Rectal smooth muscle tissue (tissue), 1 donor: ENCODE data around the gene OR5P2.
"Not testable (repeated sequence)": the region's sequence is repeated elsewhere in the genome, so short reads cannot be mapped to it uniquely, and the experiment has no call there.

Source experiments
- H3K27ac ChIP-seq: one replicate; pipeline ENCODE4 v1.7.0; 2013; ENCODE audit warnings: low read depth, low read length, inconsistent platforms
- H3K27me3 ChIP-seq: one replicate; pipeline ENCODE4 v1.7.0; 2013; ENCODE audit warnings: low read length; ENCODE audit not compliant: control insufficient read depth, insufficient read depth
- H3K36me3 ChIP-seq: one replicate; pipeline ENCODE4 v1.7.0; 2013; ENCODE audit warnings: low read length; ENCODE audit not compliant: control insufficient read depth, insufficient read depth
- H3K4me1 ChIP-seq: one replicate; pipeline ENCODE4 v1.7.0; 2013; ENCODE audit warnings: low read length; ENCODE audit not compliant: control insufficient read depth, insufficient read depth
- H3K4me3 ChIP-seq: one replicate; pipeline ENCODE4 v1.7.0; 2013; ENCODE audit warnings: low read length
- H3K9ac ChIP-seq: one replicate; pipeline ENCODE4 v1.7.0; 2013; ENCODE audit warnings: low read length

OR5P2 gene, protein sequence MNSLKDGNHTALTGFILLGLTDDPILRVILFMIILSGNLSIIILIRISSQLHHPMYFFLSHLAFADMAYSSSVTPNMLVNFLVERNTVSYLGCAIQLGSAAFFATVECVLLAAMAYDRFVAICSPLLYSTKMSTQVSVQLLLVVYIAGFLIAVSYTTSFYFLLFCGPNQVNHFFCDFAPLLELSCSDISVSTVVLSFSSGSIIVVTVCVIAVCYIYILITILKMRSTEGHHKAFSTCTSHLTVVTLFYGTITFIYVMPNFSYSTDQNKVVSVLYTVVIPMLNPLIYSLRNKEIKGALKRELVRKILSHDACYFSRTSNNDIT

DNA sequence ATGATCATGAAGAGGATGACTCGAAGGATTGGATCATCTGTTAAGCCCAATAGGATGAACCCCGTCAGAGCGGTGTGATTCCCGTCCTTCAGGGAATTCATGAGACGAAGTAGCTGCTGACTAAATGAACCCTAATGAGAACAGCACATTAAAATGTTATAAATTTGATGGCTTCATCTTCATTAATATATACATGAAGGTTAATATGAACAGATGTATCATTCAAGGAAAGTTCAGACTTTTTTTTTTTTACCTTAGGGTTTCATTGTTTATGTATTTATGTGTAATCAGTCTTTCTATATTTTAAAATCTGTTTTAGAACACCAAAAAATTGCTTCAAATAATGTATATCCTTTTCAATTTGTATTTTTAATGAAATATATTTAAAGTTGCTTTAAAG lies at the start of gene OR5P2:
TSS of gene OR5P2 (minus strand) at position 101 of the 400 bp plus-strand sequence. CDS start at position 101, 0 bp downstream.
- Histone ChIP-seq H3K4me3 (no peak within 1 kb of the TSS), H3K4me1 (no peaks in the 10 kb centered on the region), H3K36me3 (no peaks in the 10 kb centered on the region), H3K27me3 (no peaks in the 10 kb centered on the region), H3K27ac (no peak within 1 kb of the TSS), H3K9ac (no peak within 1 kb of the TSS)

DNA sequence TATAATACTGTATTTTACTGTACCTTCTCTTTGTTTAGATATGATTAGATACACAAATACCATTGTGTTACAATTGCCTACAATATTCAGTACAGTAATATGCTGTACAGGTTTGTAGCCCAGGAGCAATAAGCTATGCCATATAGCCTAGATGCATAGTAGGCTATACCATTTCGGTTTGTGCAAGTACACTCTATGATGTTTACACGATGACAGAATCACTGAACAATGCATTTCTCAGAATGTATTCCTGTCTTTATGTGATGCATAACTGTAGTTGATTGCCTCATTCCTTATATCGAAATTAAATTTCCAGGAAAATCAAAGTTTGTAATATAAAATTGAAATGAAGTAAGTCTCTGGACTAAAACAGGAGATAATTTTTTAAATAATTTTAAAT lies 49.3 kb upstream of the OR5P2 start:
- H3K27ac ChIP-seq, result no peak overlapping the region
- no peak overlapping the region for H3K9ac ChIP-seq
- no peaks in the 10 kb centered on the region for H3K4me1 ChIP-seq
- H3K4me3 ChIP-seq, result no peak overlapping the region
- H3K27me3 ChIP-seq, result no peaks in the 10 kb centered on the region
- H3K36me3 ChIP-seq, result no peaks in the 10 kb centered on the region

DNA sequence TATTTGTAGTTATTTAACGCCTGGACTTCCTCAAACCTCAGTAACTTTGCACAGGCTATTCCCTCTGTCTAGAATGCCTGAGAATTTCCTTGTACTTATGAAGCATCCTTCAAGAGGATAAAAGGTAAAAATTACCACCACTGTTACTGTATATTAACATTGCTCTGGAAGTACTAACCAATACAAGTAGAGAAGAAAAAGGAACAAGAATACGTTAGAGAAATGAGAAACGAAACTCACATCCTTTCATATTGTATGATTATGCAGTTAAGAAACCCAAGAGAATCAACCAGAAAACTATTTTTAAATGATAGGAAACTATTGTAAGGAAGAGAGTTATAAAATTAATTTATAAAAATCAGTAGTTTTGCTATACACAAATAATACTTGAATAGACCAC lies 48.2 kb upstream of the OR5P2 start:
- Histone ChIP-seq H3K4me3 (no peak overlapping the region), H3K36me3 (no peaks in the 10 kb centered on the region), H3K27me3 (no peaks in the 10 kb centered on the region), H3K9ac (no peak overlapping the region), H3K4me1 (no peaks in the 10 kb centered on the region), H3K27ac (no peak overlapping the region)

DNA sequence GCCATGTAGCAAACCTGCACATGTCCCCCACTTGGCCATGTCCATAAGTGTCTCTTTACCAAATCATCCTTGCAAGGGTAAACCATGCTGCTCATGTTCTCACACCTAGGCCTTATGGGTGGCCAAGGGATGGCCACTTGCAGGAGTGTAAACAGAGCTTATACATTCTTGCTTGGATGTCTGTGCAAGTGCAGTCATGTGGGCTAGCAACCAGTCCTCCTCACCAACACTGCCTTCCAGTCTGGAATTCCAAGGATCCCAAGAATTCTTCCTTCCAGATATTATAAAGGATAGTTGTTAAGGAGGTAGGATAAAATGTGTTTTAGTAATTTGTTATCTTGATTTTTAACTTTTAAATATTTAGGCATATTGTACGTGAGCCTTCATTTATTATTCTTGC lies 47.8 kb upstream of the OR5P2 start:
- no peaks in the 10 kb centered on the region for H3K27me3 ChIP-seq
- no peaks in the 10 kb centered on the region for H3K4me1 ChIP-seq
- H3K36me3 ChIP-seq, result no peaks in the 10 kb centered on the region
- no peak overlapping the region for H3K9ac ChIP-seq
- no peak overlapping the region for H3K27ac ChIP-seq
- no peak overlapping the region for H3K4me3 ChIP-seq

DNA sequence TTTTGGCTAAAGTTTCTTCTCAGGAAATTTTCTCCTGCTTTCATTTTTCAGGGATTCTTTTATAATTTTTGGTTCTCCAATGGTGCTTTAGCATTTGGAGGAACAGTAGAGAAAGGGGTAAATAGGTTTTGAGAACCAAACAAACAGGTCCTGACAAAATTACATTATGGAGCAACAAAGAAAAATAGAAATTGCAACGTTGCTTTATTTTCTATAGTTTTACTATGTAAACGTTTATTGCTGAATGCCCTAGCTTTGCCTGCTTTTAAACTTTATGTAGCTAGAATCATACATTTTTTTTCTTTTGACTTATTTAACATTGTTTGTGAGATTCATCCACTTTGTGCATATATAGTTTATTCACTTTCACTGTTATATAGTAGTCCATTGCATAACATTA lies 43.8 kb upstream of the OR5P2 start:
- no peak overlapping the region for H3K4me3 ChIP-seq
- H3K36me3 ChIP-seq, result no peaks in the 10 kb centered on the region
- no peaks in the 10 kb centered on the region for H3K4me1 ChIP-seq
- H3K27me3 ChIP-seq, result no peaks in the 10 kb centered on the region
- no peak overlapping the region for H3K27ac ChIP-seq
- H3K9ac ChIP-seq, result no peak overlapping the region

DNA sequence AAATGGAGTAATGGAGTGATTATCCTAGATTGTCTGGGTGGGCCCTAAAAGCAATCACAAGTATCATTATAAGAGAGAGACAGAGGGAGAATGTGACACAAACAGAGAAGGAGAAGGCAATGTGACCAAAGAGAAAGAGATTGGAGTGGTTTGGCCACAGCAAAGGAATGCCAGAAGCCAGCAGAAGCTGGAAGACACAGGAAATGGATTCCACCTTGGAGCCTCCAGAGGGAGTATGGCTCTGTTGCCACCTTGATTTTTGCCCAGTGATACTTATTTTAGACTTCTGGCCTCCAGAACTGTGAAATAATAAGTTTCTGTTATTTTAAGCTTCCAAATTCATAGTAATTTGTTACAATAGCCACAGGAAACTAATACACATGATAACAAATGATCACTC lies 36.8 kb upstream of the OR5P2 start:
- Histone ChIP-seq H3K9ac (no peak overlapping the region), H3K4me3 (no peak overlapping the region), H3K4me1 (no peaks in the 10 kb centered on the region), H3K27me3 (no peaks in the 10 kb centered on the region), H3K36me3 (no peaks in the 10 kb centered on the region), H3K27ac (no peak overlapping the region)

DNA sequence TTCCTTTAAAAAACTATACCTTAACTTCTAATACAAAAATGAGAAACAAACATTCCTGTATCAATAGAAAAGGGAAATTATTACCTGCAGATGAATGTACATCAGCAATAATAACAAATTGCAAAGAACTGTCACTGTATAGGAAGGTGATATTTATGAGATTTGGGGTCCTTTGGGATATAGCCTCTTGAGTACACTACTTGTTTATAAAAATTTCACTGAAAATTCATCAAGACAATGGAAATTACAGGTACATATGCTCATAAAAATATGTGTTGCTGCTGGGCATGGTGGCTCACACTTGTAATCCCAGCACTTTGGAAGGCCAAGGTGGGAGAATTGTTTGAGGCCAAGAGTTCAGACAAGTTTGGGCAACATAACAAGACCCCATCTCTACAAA lies 34.0 kb upstream of the OR5P2 start, which contains the start of gene OR5P3:
TSS of gene OR5P3 (minus strand) at position 101 of the 400 bp plus-strand sequence.
- Histone ChIP-seq H3K4me1 (no peaks in the 10 kb centered on the region), H3K36me3 (no peaks in the 10 kb centered on the region), H3K27ac (no peak within 1 kb of the TSS), H3K27me3 (no peaks in the 10 kb centered on the region), H3K9ac (no peak within 1 kb of the TSS), H3K4me3 (no peak within 1 kb of the TSS)

DNA sequence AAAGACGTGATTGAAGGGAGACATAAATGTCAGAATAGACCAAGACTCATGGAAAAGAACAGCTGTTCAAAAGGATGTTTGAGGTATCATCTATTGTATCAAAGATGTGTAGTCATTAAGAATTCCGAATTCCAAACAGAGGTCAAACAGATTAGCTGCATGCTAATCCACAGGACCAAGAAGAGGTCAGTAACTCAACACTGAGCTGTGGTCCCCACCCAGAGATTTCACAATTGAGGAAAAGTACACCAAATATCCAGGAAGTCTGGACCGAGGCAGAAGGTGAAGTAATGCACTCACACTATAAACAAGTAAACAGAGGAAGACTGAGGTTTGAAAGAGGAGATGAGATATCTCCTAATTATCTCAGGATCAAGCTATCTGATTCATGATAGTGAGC lies 29.6 kb upstream of the OR5P2 start:
- Histone ChIP-seq H3K4me3 (no peak overlapping the region), H3K27me3 (no peaks in the 10 kb centered on the region), H3K27ac (no peak overlapping the region), H3K9ac (no peak overlapping the region), H3K4me1 (no peaks in the 10 kb centered on the region), H3K36me3 (no peaks in the 10 kb centered on the region)

DNA sequence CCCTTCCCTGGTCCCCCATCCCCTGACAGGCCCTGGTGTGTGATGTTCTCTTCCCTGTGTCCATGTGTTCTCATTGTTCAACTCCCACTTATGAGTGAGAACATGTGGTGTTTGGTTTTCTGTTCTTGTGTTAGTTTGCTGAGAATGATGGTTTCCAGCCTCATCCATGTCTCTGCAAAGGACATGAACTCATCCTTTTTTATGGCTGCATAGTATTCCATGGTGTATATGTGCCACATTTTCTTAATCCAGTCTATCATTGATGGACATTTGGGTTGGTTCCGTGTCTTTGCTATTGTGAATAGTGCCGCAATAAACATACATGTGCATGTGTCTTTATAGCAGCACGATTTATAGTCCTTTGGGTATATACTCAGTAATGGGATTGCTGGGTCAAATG lies 23.7 kb upstream of the OR5P2 start:
- not testable (repeated sequence) for H3K9ac ChIP-seq, H3K4me3 ChIP-seq, H3K36me3 ChIP-seq, H3K27ac ChIP-seq, H3K4me1 ChIP-seq, H3K27me3 ChIP-seq

DNA sequence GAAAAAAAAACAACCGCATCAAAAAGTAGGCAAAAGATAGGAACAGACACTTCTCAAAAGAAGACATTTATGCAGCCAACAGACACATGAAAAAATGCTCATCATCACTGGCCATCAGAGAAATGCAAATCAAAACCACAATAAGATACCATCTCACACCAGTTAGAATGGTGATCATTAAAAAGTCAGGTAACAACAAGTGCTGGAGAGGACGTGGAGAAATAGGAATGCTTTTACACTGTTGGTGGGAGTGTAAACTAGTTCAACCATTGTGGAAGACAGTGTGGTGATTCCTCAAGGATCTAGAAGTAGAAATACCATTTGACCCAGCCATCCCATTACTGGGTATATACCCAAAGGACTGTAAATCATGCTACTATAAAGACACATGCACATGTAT lies 18.2 kb upstream of the OR5P2 start:
- not testable (repeated sequence) for H3K4me3 ChIP-seq, H3K36me3 ChIP-seq, H3K9ac ChIP-seq, H3K27me3 ChIP-seq, H3K27ac ChIP-seq, H3K4me1 ChIP-seq

DNA sequence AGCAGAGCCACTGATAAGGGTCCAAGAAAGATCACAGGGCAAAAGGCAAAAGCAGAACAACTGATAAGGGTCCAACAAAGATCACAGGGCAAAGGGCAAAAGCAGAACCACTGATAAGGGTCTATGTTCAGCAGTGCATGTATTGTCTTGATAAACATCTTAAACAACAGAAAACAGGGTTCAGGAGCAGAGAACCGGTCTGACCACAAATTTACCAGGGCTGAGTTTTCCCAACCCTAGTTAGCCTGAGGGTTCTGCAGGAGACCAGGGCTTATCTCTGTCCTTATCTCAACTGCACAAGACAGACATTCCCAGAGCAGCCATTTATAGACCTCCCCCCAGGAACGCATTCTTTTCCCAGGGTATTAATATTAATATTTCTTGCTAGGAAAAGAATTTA lies 13.6 kb upstream of the OR5P2 start:
- H3K27me3 ChIP-seq, H3K27ac ChIP-seq, H3K36me3 ChIP-seq, H3K9ac ChIP-seq, H3K4me3 ChIP-seq, H3K4me1 ChIP-seq: not testable (repeated sequence)

DNA sequence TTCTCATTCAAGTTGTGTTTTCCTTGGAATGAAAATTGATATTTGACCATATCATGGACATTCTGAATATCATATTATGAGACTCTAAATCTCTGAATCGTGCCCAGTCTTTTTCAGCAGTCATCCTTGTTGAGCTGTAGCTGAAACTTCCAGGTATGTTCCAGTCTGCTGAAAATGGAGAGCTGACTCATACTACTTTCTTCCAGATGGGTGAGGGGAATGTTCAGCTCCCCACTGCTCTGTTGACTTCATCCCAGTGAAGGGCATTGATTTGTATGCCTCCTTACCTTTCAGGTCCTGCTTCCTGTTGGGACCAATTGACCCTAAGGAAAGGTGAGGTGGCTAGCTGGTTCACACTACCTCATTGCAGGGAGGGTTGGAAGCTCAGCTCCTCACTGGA lies 3.5 kb downstream of the OR5P2 start:
- Histone ChIP-seq H3K36me3 (no peaks in the 10 kb centered on the region), H3K9ac (no peak overlapping the region), H3K27me3 (no peaks in the 10 kb centered on the region), H3K27ac (no peak overlapping the region), H3K4me3 (no peak overlapping the region), H3K4me1 (no peaks in the 10 kb centered on the region)

DNA sequence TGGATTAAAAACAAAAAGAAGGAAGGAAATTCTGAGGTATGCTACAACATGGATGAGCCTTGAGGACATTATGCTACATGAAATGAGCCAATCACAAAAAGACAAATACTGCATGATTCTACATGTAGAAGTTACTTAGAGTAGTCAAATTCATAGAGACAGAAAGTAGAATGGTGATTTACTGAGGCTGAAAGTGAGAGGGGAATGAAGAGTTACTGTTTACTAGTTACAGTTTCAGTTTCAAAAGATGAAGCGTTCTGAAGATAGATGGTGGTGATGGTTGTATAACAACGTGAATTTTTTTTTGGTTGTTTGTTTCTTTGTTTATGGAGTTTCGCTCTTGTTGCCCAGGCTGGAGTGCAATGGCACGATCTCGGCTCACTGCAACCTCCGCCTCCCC lies 9.5 kb downstream of the OR5P2 start:
- Histone ChIP-seq H3K27me3 (no peaks in the 10 kb centered on the region), H3K36me3 (no peaks in the 10 kb centered on the region), H3K9ac (no peak overlapping the region), H3K4me1 (no peaks in the 10 kb centered on the region), H3K4me3 (no peak overlapping the region), H3K27ac (no peak overlapping the region)
